ENCODE results near the gene BRD3.

BRD3 gene

DNA sequence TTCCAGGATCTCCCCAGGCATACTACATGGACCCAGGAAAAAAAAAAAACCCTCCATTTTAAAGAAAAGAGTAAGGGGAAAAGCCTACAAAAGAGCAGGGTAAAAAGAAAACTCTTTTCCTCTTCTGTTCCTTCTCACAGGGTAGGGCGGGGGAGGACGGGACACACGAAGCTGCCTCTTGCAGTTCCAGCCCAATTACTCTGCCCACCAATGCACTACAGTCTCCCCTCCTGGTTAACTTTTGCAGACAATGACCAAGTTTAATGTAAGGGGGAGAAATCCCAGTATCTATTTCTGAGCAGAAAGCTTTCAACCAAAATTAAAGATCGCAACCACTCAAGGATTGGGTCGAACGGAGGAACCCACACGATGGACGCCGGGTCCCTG is 1.3 kb downstream of the BRD3 start:
- peak; percentile 3 for DNase-seq

- peak; percentile 67 for DNase-seq
These were observed 2.0 kb downstream of the BRD3 start for GRCh38 chr9:134065612-134066419.

GRCh38 chr9:134064711-134065110 is 3.1 kb downstream of the BRD3 start:
- no peak for DNase-seq

DNA sequence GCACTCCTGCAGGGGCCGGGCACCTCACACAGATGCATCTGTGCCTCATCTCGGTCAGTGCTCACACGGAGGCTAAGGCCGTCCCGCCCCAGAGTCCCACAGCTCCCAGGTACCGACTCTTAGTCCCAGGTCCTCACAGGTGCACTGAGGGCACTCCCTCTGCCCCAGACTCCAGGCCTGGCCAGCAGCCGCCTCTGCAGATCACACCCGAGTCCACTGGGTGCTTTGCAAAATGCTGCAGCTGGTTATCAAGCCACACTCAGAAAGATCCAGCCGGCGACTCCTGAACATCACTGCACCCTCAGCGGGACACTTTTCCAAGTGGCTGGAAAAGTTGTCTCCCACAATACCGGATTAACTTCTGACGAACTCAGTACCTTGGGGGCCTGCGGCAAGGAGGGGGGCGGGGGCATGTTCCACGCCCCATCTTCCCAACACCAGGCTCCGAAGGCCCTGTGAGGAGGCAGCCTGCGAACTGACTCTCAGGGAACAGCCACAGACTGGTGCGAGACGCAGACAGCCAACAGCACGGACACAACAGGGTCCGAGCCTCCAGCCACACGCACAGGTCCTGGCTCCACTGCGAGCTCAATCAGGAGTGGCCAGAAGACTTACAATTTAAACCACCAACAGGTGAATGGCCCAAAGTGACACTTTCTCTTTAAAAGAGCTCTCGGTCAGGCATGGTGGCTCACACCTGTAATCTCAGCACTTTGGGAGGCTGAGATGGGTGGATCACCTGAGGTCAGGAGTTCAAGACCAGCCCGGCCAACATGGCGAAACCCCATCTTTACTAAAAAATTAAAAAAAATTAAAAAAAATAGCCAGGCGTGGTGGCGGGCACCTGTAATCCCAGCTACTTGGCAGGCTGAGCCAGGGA is 4.0 kb downstream of the BRD3 start:
- DNase-seq = no peak

DNA sequence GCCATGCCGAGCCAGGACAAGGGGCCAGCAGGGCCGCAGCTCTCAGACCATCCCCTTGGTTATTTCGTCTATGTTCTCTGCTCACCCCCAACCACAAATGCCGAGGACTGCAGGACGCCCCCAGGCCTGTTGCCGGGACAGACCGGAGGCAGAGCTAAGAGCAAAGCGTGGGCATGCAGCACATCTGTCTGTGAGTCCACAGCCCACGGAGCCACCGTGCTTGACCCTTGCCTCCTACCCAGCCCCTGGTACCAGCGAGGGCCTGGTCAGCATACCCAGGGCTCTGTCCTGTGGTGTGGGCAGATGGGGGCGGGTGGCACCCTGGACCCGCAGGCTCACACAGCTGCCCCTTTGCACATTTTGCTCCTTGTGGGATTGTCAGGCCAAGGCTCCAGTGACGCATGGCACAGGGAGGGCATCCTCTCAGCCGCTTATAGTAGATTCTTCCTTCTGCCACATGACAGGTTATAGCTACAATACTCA is 4.7 kb downstream of the BRD3 start:
- no peak for DNase-seq

GRCh38 chr9:134062461-134063087 is 5.3 kb downstream of the BRD3 start:
- DNase-seq = no peak

GRCh38 chr9:134061688-134062371 is 6.0 kb downstream of the BRD3 start:
- DNase-seq = no peak

- DNase-seq = no peak
These were observed 6.7 kb downstream of the BRD3 start for GRCh38 chr9:134061019-134061687.

DNA sequence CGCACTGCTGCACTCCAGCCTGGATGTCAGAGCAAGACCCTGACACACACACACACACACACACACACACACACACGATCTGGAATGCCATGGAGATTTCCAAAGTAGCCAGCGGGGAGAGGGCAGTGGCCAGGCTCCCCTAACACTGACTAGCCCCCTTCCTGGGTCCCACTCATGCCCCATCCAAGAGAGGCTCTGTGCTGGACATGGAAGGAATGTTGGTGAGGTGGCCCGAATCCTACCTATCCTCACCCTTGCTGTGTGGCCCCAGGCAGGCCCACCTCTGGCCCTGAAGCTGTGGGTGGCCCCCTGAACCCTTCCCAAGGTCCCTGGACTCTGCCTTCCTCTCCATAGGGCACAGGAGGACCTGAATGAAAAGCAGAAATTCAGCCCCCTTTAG is 7.3 kb downstream of the BRD3 start:
- no peak for DNase-seq

DNA sequence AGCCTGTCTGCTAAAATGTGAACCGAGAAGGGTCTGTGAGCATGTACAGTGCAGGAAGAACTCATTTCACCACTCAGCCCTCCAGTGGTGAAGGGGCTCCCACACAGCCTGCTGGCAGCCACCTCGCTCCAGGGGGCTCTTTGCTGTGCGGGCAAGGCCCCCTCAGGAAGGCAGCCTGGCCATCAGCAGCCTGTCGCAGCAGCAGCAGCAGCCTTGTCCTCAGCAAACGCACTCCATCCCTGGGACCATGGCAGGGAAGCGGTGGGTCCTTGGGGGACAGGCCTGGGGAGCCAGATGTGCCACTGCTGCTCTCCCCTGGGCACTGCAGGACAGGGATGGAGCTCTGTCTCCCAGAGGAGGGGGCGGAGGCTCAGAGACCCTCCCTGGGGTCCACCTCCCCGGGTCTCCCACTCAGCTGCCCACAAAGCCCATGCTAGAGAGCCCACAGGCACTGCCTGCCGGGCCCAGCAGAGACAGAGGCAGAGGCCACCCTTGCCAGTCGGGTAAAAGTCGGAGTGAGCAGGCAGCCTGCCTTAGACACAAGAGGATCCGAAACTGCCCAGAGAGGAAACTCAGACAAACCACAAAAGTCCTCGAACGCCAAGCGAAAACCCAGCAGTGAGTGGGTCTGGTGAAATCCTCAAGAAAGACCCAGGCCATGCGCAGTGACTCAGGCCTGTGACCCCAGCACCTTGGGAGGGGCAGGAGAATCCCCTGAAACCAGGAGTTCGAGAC is 8.0 kb downstream of the BRD3 start:
- peak; percentile 15 for DNase-seq

GRCh38 chr9:134059188-134059641 is 8.6 kb downstream of the BRD3 start:
- DNase-seq = no peak

GRCh38 chr9:134058716-134059115 is 9.1 kb downstream of the BRD3 start:
- no peak for DNase-seq

- DNase-seq = no peak
These were observed 9.8 kb downstream of the BRD3 start for GRCh38 chr9:134057751-134058701.

DNA sequence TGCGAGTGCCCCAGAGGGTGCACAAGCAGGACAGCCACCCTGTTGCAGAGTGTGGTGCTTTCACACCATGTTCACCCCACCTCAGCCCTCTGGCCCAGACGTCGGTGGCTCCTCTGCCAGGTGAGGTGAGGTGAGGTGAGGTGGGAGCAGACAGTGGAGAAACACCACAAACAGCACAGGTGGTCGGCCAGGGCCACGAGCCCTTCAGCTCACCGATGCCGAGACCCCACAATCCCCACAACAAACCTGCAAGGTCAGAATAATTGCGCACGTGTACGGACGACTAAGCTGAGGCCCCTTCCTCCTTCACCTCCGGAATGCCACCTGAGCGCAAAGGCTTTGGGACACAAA is 10.5 kb downstream of the BRD3 start:
- no peak for DNase-seq

DNA sequence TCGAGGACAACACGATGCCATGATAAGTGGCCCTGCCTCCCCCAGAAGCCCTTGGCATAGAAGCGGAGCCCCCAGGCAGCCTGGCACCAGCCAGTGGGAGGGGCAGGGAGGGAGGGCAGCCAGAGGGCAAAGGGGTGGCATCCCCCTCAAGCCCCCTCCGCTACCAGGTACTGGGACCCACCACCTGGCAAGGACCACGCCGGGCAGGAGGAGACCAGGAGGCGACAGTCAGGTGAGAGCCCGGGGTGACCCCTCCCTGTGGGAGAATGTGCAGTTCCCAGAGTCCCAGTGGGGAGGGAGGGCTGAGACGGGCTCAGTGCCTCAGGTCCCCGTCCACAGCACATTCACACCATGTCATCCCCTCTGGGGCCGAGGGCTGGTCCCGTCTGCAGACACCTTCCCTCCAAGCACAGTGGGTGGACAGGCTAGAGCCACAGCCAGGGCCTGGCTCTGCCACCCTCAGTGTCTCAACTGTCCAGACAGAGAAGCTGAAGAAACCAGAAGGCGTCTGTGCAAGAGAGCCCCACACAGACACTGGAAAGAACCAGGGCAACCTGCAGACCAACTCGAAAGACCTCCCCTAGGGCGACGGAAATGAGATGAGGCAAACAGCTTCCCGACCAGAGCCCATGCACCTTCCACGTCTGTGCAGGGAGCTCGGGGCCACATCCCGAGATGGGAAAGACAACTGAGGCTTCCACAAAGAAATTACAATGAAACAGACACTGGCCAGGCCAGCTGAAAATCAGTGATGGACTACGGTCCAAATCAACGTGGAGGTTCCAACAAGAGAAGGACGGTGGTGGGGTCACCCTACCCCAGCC is 11.1 kb downstream of the BRD3 start:
- DNase-seq = no peak

DNA sequence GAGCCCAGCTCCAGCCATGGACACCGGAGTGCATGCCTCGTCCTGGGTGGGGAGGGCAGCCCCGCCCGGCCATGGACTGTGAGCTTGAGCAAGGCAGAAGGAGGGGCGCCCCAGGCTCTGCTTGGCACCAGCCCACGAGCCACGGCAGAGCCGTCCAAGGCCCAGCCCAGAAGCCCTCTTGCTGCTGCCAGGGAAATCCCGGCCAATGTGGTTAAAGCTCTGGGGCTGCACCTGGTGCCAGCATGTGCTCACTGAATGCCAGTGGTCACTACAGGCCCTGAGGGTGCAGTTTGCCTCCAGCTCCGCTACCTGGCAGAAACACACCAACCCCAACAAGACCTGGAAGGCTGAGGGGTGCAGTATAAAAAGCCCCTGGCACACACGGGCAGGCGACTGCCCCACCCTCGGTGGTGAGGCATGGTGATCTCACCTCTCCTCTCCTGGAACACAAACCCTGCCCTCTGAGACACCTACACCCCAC is 11.8 kb downstream of the BRD3 start:
- no peak for DNase-seq

- no peak for DNase-seq
These were observed 12.7 kb downstream of the BRD3 start for GRCh38 chr9:134054891-134055811.
